NCI-H345 treated with DMSO at 0.1 percent for 48 hours (cell line): Measurements from ENCODE around the gene PADI2.

Source experiments
- DNase-seq: peaks from one replicate; lab custom pipeline; 2025; ENCODE audit not compliant: unreplicated experiment; lab: John Stamatoyannopoulos, UW

The PADI2 gene

GRCh38 chr1:17119076-17119772 is at the start of gene PADI2:
Gene PADI2 (minus strand): TSS chr1:17119451. CDS start chr1:17119371, 80 bp downstream.
- peak; percentile 70 for DNase-seq

GRCh38 chr1:17168091-17168876 is 49.0 kb upstream of the PADI2 start:
- no peak for DNase-seq

- no peak for DNase-seq
These were observed 48.5 kb upstream of the PADI2 start for GRCh38 chr1:17167786-17168090.

- no peak for DNase-seq
These were observed 48.0 kb upstream of the PADI2 start for GRCh38 chr1:17167041-17167785.

GRCh38 chr1:17165823-17166222 is 46.6 kb upstream of the PADI2 start:
- DNase-seq, result no peak

GRCh38 chr1:17163789-17164666 is 44.8 kb upstream of the PADI2 start:
- no peak for DNase-seq

- no peak for DNase-seq
These were observed 44.1 kb upstream of the PADI2 start for GRCh38 chr1:17163371-17163770.

GRCh38 chr1:17162941-17163340 is 43.7 kb upstream of the PADI2 start:
- no peak for DNase-seq

GRCh38 chr1:17161926-17162800 is 42.9 kb upstream of the PADI2 start:
- DNase-seq, result no peak

GRCh38 chr1:17161137-17161740 is 42.0 kb upstream of the PADI2 start:
- no peak for DNase-seq

GRCh38 chr1:17158961-17159360 is 39.7 kb upstream of the PADI2 start:
- DNase-seq, result no peak

- no peak for DNase-seq
These were observed 36.9 kb upstream of the PADI2 start for GRCh38 chr1:17156108-17156507.

GRCh38 chr1:17155257-17155920 is 36.1 kb upstream of the PADI2 start:
- no peak for DNase-seq

- no peak for DNase-seq
These were observed 30.5 kb upstream of the PADI2 start for GRCh38 chr1:17149771-17150170.

- no peak for DNase-seq
These were observed 29.8 kb upstream of the PADI2 start for GRCh38 chr1:17148950-17149608.

- DNase-seq, result no peak
These were observed 26.4 kb upstream of the PADI2 start for GRCh38 chr1:17145648-17146047.

GRCh38 chr1:17143760-17144159 is 24.5 kb upstream of the PADI2 start:
- no peak for DNase-seq

GRCh38 chr1:17141441-17142197 is 22.4 kb upstream of the PADI2 start:
- DNase-seq, result no peak
